Amniotic stem cell (primary cell): ENCODE measurements around the gene ERAL1.
"Not testable (repeated sequence)": the region's sequence is repeated elsewhere in the genome, so short reads cannot be mapped to it uniquely, and the experiment has no call there.

ENCODE experiments used
- DNase-seq: peaks from one replicate; lab custom pipeline; 2025; lab: John Stamatoyannopoulos, UW

The ERAL1 gene

DNA sequence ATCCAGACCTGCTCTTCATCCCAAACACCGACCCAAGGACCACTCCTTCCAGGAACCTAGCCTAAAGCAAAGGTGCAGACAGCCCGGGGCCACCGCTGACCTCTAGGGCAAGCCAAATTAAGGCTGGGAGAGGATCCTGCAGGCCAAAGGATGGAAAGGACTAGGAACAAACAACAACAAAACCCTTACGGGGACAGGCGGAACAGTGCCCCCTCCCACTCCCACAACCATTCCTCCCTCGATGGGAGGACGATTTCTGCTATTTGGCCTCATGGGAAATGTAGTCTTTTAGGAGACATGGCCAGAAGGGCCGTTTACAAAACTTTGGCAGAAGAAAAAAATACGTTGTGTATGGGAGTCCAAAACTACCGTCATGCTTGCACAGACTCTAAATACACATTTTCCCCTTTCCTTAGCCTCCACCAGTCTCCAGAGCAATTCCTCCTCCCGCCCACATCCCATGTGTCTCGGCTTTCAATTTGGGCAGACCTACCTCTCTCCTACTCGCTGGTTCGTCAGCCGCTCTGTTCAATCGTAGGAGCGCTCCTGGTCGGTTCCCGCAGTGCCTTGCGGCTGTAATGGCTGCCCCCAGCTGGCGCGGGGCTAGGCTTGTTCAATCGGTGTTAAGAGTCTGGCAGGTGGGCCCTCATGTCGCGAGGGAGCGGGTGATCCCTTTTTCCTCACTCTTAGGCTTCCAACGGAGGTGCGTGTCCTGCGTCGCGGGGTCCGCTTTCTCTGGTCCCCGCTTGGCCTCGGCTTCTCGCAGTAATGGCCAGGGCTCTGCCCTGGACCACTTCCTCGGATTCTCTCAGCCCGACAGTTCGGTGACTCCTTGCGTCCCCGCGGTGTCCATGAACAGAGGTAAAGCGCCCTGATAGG, at the start of gene ERAL1:
Gene ERAL1 (plus strand): TSS at position 560 of the 879 bp plus-strand sequence. CDS start 19 bp downstream, at position 579.
- DNase-seq: peak; percentile 82

- peak; percentile 34 for DNase-seq
These were observed 46.7 kb upstream of the ERAL1 start for GRCh38 chr17:28807925-28808634.

- no peak for DNase-seq
These were observed 44.4 kb upstream of the ERAL1 start for GRCh38 chr17:28810437-28810836.

DNA sequence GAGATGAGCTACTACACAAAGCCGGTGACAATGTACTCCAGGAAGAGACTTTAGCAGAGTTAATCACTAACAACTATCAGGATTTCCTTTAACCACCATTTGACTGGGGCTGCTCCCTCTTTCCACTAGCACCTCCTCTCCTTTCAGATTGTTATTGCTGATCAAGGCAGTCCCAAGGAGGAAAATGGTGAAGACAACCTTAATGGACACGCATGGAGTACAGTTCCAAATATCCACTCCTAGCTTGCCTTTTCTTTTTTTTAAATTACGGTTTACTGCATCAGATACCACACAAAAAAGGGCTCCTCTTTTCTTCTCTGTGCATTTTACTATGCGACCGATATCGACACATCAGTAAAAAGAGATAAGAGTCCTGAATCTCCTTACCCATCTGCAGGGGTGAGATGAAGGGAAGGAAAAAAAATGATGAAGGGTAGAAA, 43.1 kb upstream of the ERAL1 start:
- DNase-seq: no peak

GRCh38 chr17:28812091-28812747, 42.6 kb upstream of the ERAL1 start:
- DNase-seq: peak; percentile 84

DNA sequence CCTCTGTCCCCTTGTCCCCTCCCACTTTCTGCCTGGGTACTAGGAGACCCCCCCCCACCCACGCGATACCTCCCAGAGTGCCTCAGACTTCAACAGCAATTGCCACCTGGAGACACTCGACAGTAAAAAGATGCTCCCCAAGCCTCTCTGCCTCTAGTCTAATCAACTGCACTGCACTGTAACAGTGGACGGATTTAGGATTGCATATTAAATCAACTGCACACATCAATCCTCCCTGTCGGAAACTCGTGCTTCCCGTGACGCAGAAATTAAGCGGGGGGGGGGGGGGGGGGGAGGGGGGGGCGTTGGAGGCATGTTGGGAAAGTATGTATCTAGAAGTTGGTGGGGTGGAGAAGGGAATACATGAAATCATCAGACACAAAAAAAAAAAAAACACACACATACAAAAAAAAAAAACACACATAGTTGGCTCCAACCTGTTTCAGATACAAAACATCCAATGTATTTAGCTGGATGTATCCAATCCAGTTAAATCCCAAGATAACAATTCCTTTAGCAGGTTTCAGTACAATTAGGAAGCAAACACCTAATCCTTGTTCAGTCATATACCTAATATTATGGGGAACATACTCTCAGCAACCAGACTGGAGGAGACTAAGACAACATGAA, 42.0 kb upstream of the ERAL1 start:
- DNase-seq: no peak

DNA sequence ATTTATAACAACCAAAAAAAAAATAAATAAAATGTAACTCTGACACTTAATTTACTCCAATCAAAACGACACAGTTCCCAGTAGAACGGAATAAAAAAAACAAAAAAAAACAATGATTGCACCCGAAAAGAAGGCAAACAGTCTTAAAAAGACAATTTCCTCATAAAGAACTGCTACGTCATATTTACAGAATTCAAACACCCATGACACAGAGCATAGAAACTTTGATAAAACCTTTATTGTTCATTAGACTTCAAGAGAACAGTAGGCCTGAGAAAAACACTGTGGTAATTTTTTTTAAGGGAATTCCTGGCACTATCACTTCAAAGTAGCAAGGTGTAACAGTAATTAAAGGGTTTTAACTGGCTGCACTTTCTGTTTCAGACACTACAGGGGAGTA, 38.3 kb upstream of the ERAL1 start:
- DNase-seq: no peak

DNA sequence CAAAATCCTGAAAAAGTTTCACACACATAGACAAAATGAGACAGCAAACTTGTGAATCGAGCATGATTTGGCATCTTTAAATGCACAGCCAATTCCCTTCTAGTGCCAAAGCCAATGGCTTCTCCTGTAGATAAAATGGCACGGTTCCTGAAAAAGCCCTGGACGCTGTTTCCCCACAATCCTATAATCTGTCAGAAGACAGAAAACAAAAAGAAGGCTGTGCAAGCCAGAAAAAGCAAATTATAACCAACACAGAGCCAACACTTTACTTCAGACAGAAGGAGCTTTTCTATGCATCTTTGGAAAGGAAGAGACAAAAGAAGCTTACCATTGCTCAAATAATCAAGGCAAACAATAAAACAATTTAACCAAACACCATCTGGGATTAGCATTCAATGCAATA, 36.0 kb upstream of the ERAL1 start:
- no peak for DNase-seq

DNA sequence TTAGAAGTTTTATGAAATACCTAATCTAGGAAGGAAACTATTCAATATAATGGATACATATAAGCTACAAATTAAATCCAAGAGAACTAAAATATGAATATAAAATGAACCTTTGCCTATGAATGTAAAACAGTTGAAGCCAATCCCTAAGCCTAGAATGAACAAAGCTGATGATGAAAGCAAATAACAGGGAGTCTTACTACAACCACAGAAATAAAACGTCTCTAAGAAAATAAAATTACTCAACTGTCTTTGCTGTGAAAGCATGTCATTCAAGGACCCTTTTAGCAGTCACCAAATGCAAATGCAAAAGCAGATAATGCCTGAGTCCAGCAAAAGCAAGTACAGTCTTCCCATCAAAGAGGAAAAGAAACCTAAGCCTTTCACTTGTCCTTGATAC, 35.2 kb upstream of the ERAL1 start:
- no peak for DNase-seq

DNA sequence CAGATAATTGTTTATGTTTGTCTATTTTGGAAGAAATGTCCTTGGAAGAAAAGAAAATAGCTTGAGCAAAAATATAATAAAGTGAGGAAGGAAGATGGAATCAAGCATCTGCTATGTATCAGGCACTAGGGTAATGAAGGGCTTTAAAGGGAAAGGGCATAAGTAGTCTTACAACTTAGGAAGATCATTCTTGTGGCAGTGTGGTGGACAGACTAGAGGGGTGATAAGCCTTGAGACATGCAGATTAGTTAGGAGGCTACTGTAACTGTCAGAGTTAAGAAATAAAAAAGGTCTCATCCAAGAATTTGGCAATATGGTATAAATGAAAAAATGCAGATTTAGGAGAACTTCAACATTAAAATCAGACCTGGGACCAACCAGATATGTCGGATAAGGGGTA, 27.1 kb upstream of the ERAL1 start:
- DNase-seq: no peak

GRCh38 chr17:28828294-28829040, 26.3 kb upstream of the ERAL1 start:
- no peak for DNase-seq

- no peak for DNase-seq
These were observed 20.4 kb upstream of the ERAL1 start for GRCh38 chr17:28834420-28834819.

DNA sequence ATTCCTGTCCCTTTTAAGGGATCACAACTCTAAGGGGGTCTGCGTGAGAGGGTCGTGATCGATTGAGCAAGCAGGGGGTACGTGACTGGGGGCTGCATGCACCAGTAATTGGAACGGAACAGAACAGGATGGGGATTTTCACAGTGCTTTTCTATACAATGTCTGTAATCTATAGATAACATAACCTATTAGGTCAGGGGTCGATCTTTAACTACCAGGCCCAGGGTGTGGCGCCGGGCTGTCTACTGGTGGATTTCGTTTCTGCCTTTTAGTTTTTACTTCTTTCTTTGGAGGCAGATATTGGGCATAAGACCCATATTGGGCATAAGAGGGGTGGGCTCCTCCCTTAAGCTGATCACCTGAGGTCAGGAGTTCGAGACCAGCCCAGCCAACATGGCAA, 18.3 kb upstream of the ERAL1 start:
- DNase-seq: not testable (repeated sequence)

- DNase-seq: no peak
These were observed 15.6 kb upstream of the ERAL1 start for GRCh38 chr17:28839221-28839620.

- no peak for DNase-seq
These were observed 12.9 kb upstream of the ERAL1 start for GRCh38 chr17:28841901-28842281.

DNA sequence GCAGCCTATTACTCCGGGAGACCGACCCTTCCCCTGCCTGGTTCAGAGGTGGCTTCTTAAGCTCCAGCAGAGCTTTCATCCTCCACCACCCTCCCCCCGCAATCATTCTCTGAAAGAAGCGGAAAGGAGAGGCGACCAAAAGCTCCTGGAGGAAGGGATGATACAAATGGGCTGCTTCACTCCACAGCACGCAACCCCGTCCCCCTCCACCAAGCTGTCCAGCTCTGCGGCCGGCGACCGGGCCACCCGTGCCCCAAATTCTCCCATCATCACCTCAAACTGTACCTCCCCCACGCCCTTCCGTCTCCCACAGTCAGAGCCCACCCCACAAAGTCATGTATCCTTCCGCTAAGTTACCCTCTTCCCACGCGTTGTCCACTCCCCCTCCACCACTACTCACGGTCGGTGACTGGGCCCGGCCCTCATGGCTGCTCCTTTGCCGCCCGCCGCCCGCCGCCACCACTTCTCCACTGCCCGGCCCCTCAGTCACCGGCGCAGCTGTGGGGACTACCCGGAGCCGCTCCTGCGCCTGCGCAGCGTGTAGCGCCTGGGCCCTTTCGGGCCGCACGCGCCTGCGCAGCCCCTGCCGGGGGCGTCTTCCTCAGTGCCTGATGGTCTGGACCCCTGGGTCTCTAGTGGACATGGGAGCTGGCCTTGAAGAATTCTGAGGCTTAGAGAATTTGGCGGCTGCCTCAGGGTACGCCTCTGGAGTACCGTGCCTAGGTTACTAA, 12.4 kb upstream of the ERAL1 start, which contains the start of gene FAM222B:
Gene FAM222B (minus strand): TSS at position 509 of the 731 bp plus-strand sequence. CDS start 76,123 bp downstream, outside the sequence.
- DNase-seq: peak; percentile 43

GRCh38 chr17:28843816-28844148, 11.0 kb upstream of the ERAL1 start:
- no peak for DNase-seq

- DNase-seq: no peak
These were observed 8.6 kb upstream of the ERAL1 start for GRCh38 chr17:28846231-28846630.

DNA sequence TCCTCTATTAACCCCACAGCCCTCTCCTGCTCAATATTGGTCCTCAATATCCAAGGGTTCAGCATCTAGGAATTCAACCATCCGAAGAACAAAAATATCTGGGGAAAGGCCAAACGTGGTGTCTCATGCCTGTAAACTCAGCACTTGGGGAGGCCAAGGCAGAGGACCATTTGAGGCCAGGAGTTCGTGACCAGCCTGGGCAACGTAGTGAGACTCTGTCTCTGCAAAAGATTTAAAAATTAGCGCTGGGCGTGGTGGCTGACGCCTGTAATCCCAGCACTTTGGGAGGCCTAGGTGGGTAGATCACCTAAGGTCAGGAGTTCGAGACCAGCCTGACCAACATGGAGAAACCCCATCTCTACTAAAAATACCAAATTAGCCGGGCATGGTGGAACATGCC, 8.1 kb upstream of the ERAL1 start:
- DNase-seq: not testable (repeated sequence)

DNA sequence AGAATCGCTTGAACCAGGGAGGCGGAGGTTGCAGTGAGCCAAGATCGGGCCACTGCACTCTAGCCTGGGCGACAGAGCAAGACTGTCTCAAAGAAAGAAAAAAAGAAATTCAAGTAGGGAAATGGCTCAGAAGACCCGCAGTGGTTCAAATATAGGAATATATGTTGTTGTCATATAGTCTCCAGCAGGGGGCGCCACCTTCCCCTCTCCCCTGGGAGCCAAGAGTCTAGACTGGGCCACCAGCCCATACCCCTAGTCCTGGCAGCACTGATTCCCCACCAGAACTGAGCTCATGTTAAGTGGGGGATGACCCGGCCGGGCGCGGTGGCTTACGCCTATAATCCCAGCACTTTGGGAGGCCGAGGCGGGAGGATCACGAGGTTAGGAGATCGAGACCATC, 6.1 kb upstream of the ERAL1 start:
- not testable (repeated sequence) for DNase-seq

GRCh38 chr17:28849281-28849680, 5.5 kb upstream of the ERAL1 start:
- DNase-seq: no peak
